Neuronal stem cell (in vitro differentiated cells): ENCODE measurements around the gene RBM18.
A peak's percentile ranks its signal among the peaks of the same experiment; 100 is the strongest.

Source experiments
- DNase-seq: peaks from one replicate; pipeline ENCODE4 v3.0.0-alpha.2; 2013; ENCODE audit warnings: low spot score
- H2AFZ ChIP-seq: one replicate; pipeline ENCODE4 v1.6.1; 2013; ENCODE audit warnings: mild to moderate bottlenecking, low read length, inconsistent platforms
- H2AK5ac ChIP-seq: 2 replicates; pipeline ENCODE4 v1.6.1; 2013; ENCODE audit warnings: low read depth, mild to moderate bottlenecking, inconsistent platforms, low read length, moderate library complexity, mixed read lengths
- H2BK120ac ChIP-seq: 2 replicates; pipeline ENCODE4 v1.6.1; 2013; ENCODE audit warnings: low read depth, mild to moderate bottlenecking, inconsistent platforms, low read length, moderate library complexity, mixed read lengths
- H2BK12ac ChIP-seq: one replicate; pipeline ENCODE4 v1.6.1; 2013; ENCODE audit warnings: low read length, inconsistent platforms
- H2BK15ac ChIP-seq: 2 replicates; pipeline ENCODE4 v1.6.1; 2013; ENCODE audit warnings: mild to moderate bottlenecking, low read length, inconsistent platforms, mixed read lengths
- H2BK5ac ChIP-seq: one replicate; pipeline ENCODE4 v1.6.1; 2013; ENCODE audit warnings: inconsistent platforms, mild to moderate bottlenecking, low read length, moderate library complexity
- H3K14ac ChIP-seq: one replicate; pipeline ENCODE4 v1.6.1; 2013; ENCODE audit warnings: low read length, inconsistent platforms
- H3K18ac ChIP-seq: 2 replicates; pipeline ENCODE4 v1.6.1; 2013; ENCODE audit warnings: low read length, inconsistent platforms
- H3K23ac ChIP-seq: 2 replicates; pipeline ENCODE4 v1.6.1; 2013; ENCODE audit warnings: low read depth, mild to moderate bottlenecking, mixed read lengths, low read length, inconsistent platforms; ENCODE audit not compliant: poor library complexity
- H3K27ac ChIP-seq: replicated peaks from 3 replicates; pipeline ENCODE4 v1.5.1; 2013; ENCODE audit warnings: low read length, inconsistent platforms
- H3K27me3 ChIP-seq, 3 experiments: 2 replicates each; pipeline ENCODE4 v1.6.1; 2013; ENCODE audit warnings: low read length in 3 of 3, mild to moderate bottlenecking in 2 of 3, inconsistent platforms in 1 of 3, low read depth in 1 of 3, mixed read lengths in 1 of 3, moderate library complexity in 1 of 3; ENCODE audit not compliant: control insufficient read depth in 3 of 3, insufficient read depth in 3 of 3
- H3K36me3 ChIP-seq, 2 donors: replicated peaks in 1 of 2; 2 replicates each; pipeline ENCODE4 v1.6.1; 2013; ENCODE audit warnings: low read length in 2 of 2; ENCODE audit not compliant: control insufficient read depth in 2 of 2, insufficient read depth in 2 of 2
- H3K4ac ChIP-seq: 2 replicates; pipeline ENCODE4 v1.6.1; 2013; ENCODE audit warnings: inconsistent platforms, mild to moderate bottlenecking, low read length, moderate library complexity
- H3K4me1 ChIP-seq, 2 donors: 1 replicate in 1 of 2; 2 replicates in 1 of 2; pipeline ENCODE4 v1.6.1; 2013; ENCODE audit warnings: low read length in 2 of 2, low read depth in 1 of 2; ENCODE audit not compliant: control insufficient read depth in 2 of 2, insufficient read depth in 1 of 2
- H3K4me2 ChIP-seq: one replicate; pipeline ENCODE4 v1.6.1; 2013; ENCODE audit warnings: mild to moderate bottlenecking, low read length, inconsistent platforms; ENCODE audit not compliant: insufficient read depth, poor library complexity, severe bottlenecking
- H3K4me3 ChIP-seq, 2 donors: 2 replicates each; pipeline ENCODE4 v1.5.1; 2013; ENCODE audit warnings: low read length in 2 of 2, mild to moderate bottlenecking in 2 of 2, inconsistent platforms in 1 of 2, moderate library complexity in 1 of 2
- H3K79me1 ChIP-seq: one replicate; pipeline ENCODE4 v1.6.1; 2013; ENCODE audit warnings: low read depth, mild to moderate bottlenecking, inconsistent platforms, low read length, moderate library complexity
- H3K9ac ChIP-seq: one replicate; pipeline ENCODE4 v1.6.1; 2013; ENCODE audit warnings: mild to moderate bottlenecking, low read depth, low read length, inconsistent platforms; ENCODE audit not compliant: poor library complexity
- H3K9me3 ChIP-seq, 2 donors: replicated peaks in 1 of 2; 2 replicates each; pipeline versions ENCODE3 to v1.6.1; 2013; ENCODE audit warnings: low read length in 2 of 2, mild to moderate bottlenecking in 2 of 2, inconsistent platforms in 1 of 2, low read depth in 1 of 2, mixed read lengths in 1 of 2, moderate library complexity in 1 of 2; ENCODE audit not compliant: control insufficient read depth in 2 of 2, insufficient read depth in 1 of 2
- H4K8ac ChIP-seq: one replicate; pipeline ENCODE4 v1.6.1; 2013; ENCODE audit warnings: low read depth, mild to moderate bottlenecking, inconsistent platforms, low read length, moderate library complexity
- H4K91ac ChIP-seq: one replicate; pipeline ENCODE4 v1.6.1; 2013; ENCODE audit warnings: low read length, low read depth, mild to moderate bottlenecking, inconsistent platforms; ENCODE audit not compliant: poor library complexity
- WGBS, 2 donors: extraction: QIAGEN DNeasy Blood & Tissue Kit; methylation state at CpG; one replicate each; pipeline ENCODE4 v1.1.7; 2013; ENCODE audit warnings: missing lambda C conversion rate in 2 of 2, mixed read lengths in 1 of 2; ENCODE audit not compliant: insufficient read length in 2 of 2, insufficient replicate concordance in 1 of 2; ENCODE audit errors: extremely low coverage in 2 of 2; 5-methylcytosine and 5-hydroxymethylcytosine counted together

The RBM18 gene

GRCh38 chr9:122214507-122214906 is 50.1 kb downstream of the RBM18 start:
- DNase-seq, result no peak
- peak overlapping the region; percentile 86 for H2AFZ ChIP-seq
- no peak overlapping the region for H3K14ac ChIP-seq
- H3K36me3 ChIP-seq, result no peaks in the 10 kb centered on the region
- no peak overlapping the region for H2BK15ac ChIP-seq
- no peak overlapping the region for H4K8ac ChIP-seq
- H3K4me3 ChIP-seq, result no peak overlapping the region
- H3K27me3 ChIP-seq, result peaks cover 48 to 95% (median 81%) of the 10 kb centered on the region in 3 experiments
- H3K9me3 ChIP-seq, result peaks cover 2 to 8% of the 10 kb centered on the region in 2 donors
- H2BK12ac ChIP-seq, result no peak overlapping the region
- peaks cover under 1% of the 10 kb centered on the region for H3K79me1 ChIP-seq
- no peak overlapping the region for H3K27ac ChIP-seq
- H3K4me2 ChIP-seq, result no peak overlapping the region
- H3K4me1 ChIP-seq, result peaks cover 4 to 5% of the 10 kb centered on the region in 2 donors
- H2BK5ac ChIP-seq, result no peak overlapping the region
- no peak overlapping the region for H3K4ac ChIP-seq
- H3K9ac ChIP-seq, result no peak overlapping the region
- H2AK5ac ChIP-seq, result no peak overlapping the region
- no peak overlapping the region for H4K91ac ChIP-seq
- H3K23ac ChIP-seq, result no peak overlapping the region
- no peak overlapping the region for H3K18ac ChIP-seq
- no peak overlapping the region for H2BK120ac ChIP-seq
- no CpG with 5 or more reads among the region's 9 CpGs for WGBS, 2 donors

- no peak overlapping the region for H3K9ac ChIP-seq
- DNase-seq, result peak; percentile 82
- H3K79me1 ChIP-seq, result peaks cover 3% of the 10 kb centered on the region
- H2BK15ac ChIP-seq, result no peak overlapping the region
- no peak overlapping the region for H3K4ac ChIP-seq
- no peak overlapping the region for H2BK5ac ChIP-seq
- peak overlapping the region; percentile 86 for H2AFZ ChIP-seq
- peak overlapping the region; percentile 69 for H3K23ac ChIP-seq
- no peak overlapping the region for H4K91ac ChIP-seq
- peak overlapping the region; percentile 39 to 70 for H3K4me3 ChIP-seq
- no peak overlapping the region for H2BK120ac ChIP-seq
- no peaks in the 10 kb centered on the region for H3K36me3 ChIP-seq
- peak overlapping the region; percentile 88 for H3K18ac ChIP-seq
- no CpG with 5 or more reads among the region's 93 CpGs for WGBS, 2 donors
- H3K14ac ChIP-seq, result no peak overlapping the region
- peaks cover 42 to 95% (median 74%) of the 10 kb centered on the region in 3 experiments for H3K27me3 ChIP-seq
- peaks cover 2 to 8% of the 10 kb centered on the region in 2 donors for H3K9me3 ChIP-seq
- H3K27ac ChIP-seq, result no peak overlapping the region
- H2AK5ac ChIP-seq, result peak overlapping the region; percentile 51
- H4K8ac ChIP-seq, result no peak overlapping the region
- peak overlapping the region; percentile 89 for H3K4me2 ChIP-seq
- peaks cover 0 to 4% of the 10 kb centered on the region in 2 donors for H3K4me1 ChIP-seq
- H2BK12ac ChIP-seq, result no peak overlapping the region
Observed at GRCh38 chr9:122213589-122214413, 50.8 kb downstream of the RBM18 start.

- Histone ChIP-seq H3K23ac (peak overlapping the region; percentile 69), H2BK120ac (no peak overlapping the region), H4K8ac (no peak overlapping the region), H2BK5ac (no peak overlapping the region), H3K4me2 (peak overlapping the region; percentile 63), H2BK15ac (no peak overlapping the region), H2AFZ (peak overlapping the region; percentile 86), H3K36me3 (no peaks in the 10 kb centered on the region), H2AK5ac (peak overlapping the region; percentile 51), H3K14ac (no peak overlapping the region), H2BK12ac (no peak overlapping the region), H3K9me3 (peaks cover 2 to 8% of the 10 kb centered on the region in 2 donors), H3K27me3 (peaks cover 36 to 94% (median 67%) of the 10 kb centered on the region in 3 experiments), H3K4me3 (no peak overlapping the region), H3K79me1 (peaks cover 3% of the 10 kb centered on the region), H3K4ac (no peak overlapping the region), H3K9ac (no peak overlapping the region), H3K18ac (peak overlapping the region; percentile 88), H3K27ac (no peak overlapping the region), H3K4me1 (peaks cover 0 to 4% of the 10 kb centered on the region in 2 donors), H4K91ac (no peak overlapping the region)
- no CpG with 5 or more reads among the region's 20 CpGs for WGBS, 2 donors
- no peak for DNase-seq
Observed at GRCh38 chr9:122213102-122213588, 51.5 kb downstream of the RBM18 start.

- Histone ChIP-seq H2BK120ac (no peak overlapping the region), H3K9me3 (peaks cover 2 to 8% of the 10 kb centered on the region in 2 donors), H3K18ac (no peak overlapping the region), H2BK15ac (no peak overlapping the region), H3K23ac (peak overlapping the region; percentile 32), H3K4me1 (peaks cover 0 to 4% of the 10 kb centered on the region in 2 donors), H3K79me1 (peaks cover 3% of the 10 kb centered on the region), H3K4me3 (no peak overlapping the region), H2AFZ (no peak overlapping the region), H3K27me3 (peaks cover 33 to 94% (median 61%) of the 10 kb centered on the region in 3 experiments), H2AK5ac (no peak overlapping the region), H2BK12ac (no peak overlapping the region), H3K4ac (no peak overlapping the region), H3K27ac (no peak overlapping the region), H2BK5ac (no peak overlapping the region), H3K4me2 (no peak overlapping the region), H4K8ac (no peak overlapping the region), H3K36me3 (no peaks in the 10 kb centered on the region), H3K14ac (no peak overlapping the region), H3K9ac (no peak overlapping the region), H4K91ac (no peak overlapping the region)
- DNase-seq, result no peak
- WGBS, 2 donors, result no CpG with 5 or more reads among the region's 7 CpGs
Observed at GRCh38 chr9:122212473-122213004, 52.1 kb downstream of the RBM18 start.
